Activated naive CD4-positive, alpha-beta T cell treated with anti-CD3 and anti-CD28 coated beads for 36 hours (primary cell): ENCODE measurements around the gene SP3. TPM values are rescaled to one million over a fixed set of nuclear protein-coding genes. Genes with fewer than 3 reads are reported as not detected.

Experiments
- CTCF ChIA-PET: fragments of 350-600 bp; sonication (Branson Sonifier 250); formaldehyde crosslinking; loops from one replicate; lab custom pipeline; 2021; ENCODE audit warnings: antibody characterized with exemption; lab: Charles Lee
- DNase-seq: peaks from one replicate; pipeline ENCODE4 v3.0.0-alpha.2; 2020
- H3K27ac Mint-ChIP-seq: one replicate; pipeline ENCODE4 v1.8.0; 2021; ENCODE audit warnings: mild to moderate bottlenecking, mixed read lengths
- H3K27me3 Mint-ChIP-seq: one replicate; pipeline ENCODE4 v1.8.0; 2021; ENCODE audit warnings: low read depth, mixed read lengths
- H3K36me3 Mint-ChIP-seq: one replicate; pipeline ENCODE4 v1.8.0; 2021; ENCODE audit warnings: low read depth, mixed read lengths
- H3K4me1 Mint-ChIP-seq: one replicate; pipeline ENCODE4 v1.8.0; 2021; ENCODE audit warnings: low read depth, mixed read lengths
- H3K4me3 Mint-ChIP-seq: one replicate; pipeline ENCODE4 v1.8.0; 2021; ENCODE audit warnings: mild to moderate bottlenecking, moderate library complexity, mixed read lengths
- H3K9me3 Mint-ChIP-seq: one replicate; pipeline ENCODE4 v1.8.0; 2021; ENCODE audit warnings: mixed read lengths
- intact Hi-C: fragments of 100-400 bp; cut with micrococcal nuclease; formaldehyde crosslinking; loops from one replicate; pipeline ENCODE4 v1.15.1; 2023
- total RNA-seq, 2 experiments: library from RNA; stranded (reverse); gene quantifications; one replicate each; pipeline ENCODE4 v1.2.3, GENCODE V29; 2021

Gene SP3
- total RNA-seq, 2 experiments from 2014 or later = 89.8 to 99.7 TPM

- CTCF ChIA-PET = interaction anchor here (0.6 to 1.9 kb wide), 2 partner anchors 9 to 10 kb away, joined by 3 to 6 read pairs; no protein-coding TSS in a partner anchor
- Mint-ChIP-seq H3K36me3 (peaks cover 33% of the 10 kb centered on the region), H3K27me3 (no peaks in the 10 kb centered on the region), H3K4me3 (peak overlapping the region; percentile 86), H3K27ac (peak overlapping the region; percentile 92), H3K4me1 (peaks cover 40% of the 10 kb centered on the region), H3K9me3 (no peaks in the 10 kb centered on the region)
- intact Hi-C loops = loop anchor here (1.0 to 10.0 kb wide), 8 partner anchors 11 to 1220 kb away; partner anchors contain the start of genes ATP5MC3, CDCA7, OLA1 and SCRN3
- no peak for DNase-seq
Observed at GRCh38 chr2:173962583-173963110, 2.5 kb downstream of the SP3 start.

- peak overlapping the region; percentile 86 for H3K4me3 Mint-ChIP-seq
- peak overlapping the region; percentile 92 for H3K27ac Mint-ChIP-seq
- DNase-seq = no peak
- peaks cover 36% of the 10 kb centered on the region for H3K36me3 Mint-ChIP-seq
- H3K27me3 Mint-ChIP-seq = no peaks in the 10 kb centered on the region
- H3K9me3 Mint-ChIP-seq = no peaks in the 10 kb centered on the region
- peaks cover 46% of the 10 kb centered on the region for H3K4me1 Mint-ChIP-seq
- intact Hi-C loops = loop anchor here (2.0 to 10.0 kb wide), 5 partner anchors 35 to 1220 kb away; partner anchors contain the start of genes ATP5MC3, CDCA7 and SCRN3
- CTCF ChIA-PET = interaction anchor here (0.6 to 1.9 kb wide), 3 partner anchors 9 to 1228 kb away, joined by 3 to 6 read pairs (median 6); no protein-coding TSS in a partner anchor
Observed at GRCh38 chr2:173962031-173962430, 3.1 kb downstream of the SP3 start.

- intact Hi-C loops = loop anchor here (5.0 to 10.0 kb wide), 3 partner anchors 34 to 1221 kb away; partner anchors contain the start of genes ATP5MC3 and CDCA7
- CTCF ChIA-PET = interaction anchor here (1.9 kb wide), 1 partner anchor 8 kb away, joined by 6 read pairs; no protein-coding TSS in a partner anchor
Observed at GRCh38 chr2:173961346-173961705, 3.8 kb downstream of the SP3 start.

GRCh38 chr2:173959909-173960308 is 5.3 kb downstream of the SP3 start:
- CTCF ChIA-PET = no interaction called here
- no peak for DNase-seq
- intact Hi-C loops = loop anchor here (5.0 to 10.0 kb wide), 3 partner anchors 33 to 1222 kb away; partner anchors contain the start of genes ATP5MC3 and CDCA7
- peaks cover 58% of the 10 kb centered on the region for H3K4me1 Mint-ChIP-seq
- peak overlapping the region; percentile 37 for H3K27ac Mint-ChIP-seq
- no peaks in the 10 kb centered on the region for H3K9me3 Mint-ChIP-seq
- peaks cover 52% of the 10 kb centered on the region for H3K36me3 Mint-ChIP-seq
- peak overlapping the region; percentile 45 for H3K4me3 Mint-ChIP-seq
- H3K27me3 Mint-ChIP-seq = no peaks in the 10 kb centered on the region

More at GRCh38 chr2:173961346-173961705, 3.8 kb downstream of the SP3 start:
- no peaks in the 10 kb centered on the region for H3K27me3 Mint-ChIP-seq
- H3K4me1 Mint-ChIP-seq = peaks cover 50% of the 10 kb centered on the region
- no peaks in the 10 kb centered on the region for H3K9me3 Mint-ChIP-seq
- H3K27ac Mint-ChIP-seq = peak overlapping the region; percentile 31
- DNase-seq = no peak
- H3K4me3 Mint-ChIP-seq = peak overlapping the region; percentile 37
- H3K36me3 Mint-ChIP-seq = peaks cover 39% of the 10 kb centered on the region

- Mint-ChIP-seq H3K4me1 (peaks cover 61% of the 10 kb centered on the region), H3K36me3 (peaks cover 54% of the 10 kb centered on the region), H3K4me3 (peak overlapping the region; percentile 29), H3K9me3 (no peaks in the 10 kb centered on the region), H3K27ac (no peak overlapping the region), H3K27me3 (no peaks in the 10 kb centered on the region)
- intact Hi-C loops = no loop called here
- DNase-seq = no peak
- CTCF ChIA-PET = no interaction called here
Observed at GRCh38 chr2:173959358-173959884, 5.8 kb downstream of the SP3 start.

- Mint-ChIP-seq H3K36me3 (peaks cover 60% of the 10 kb centered on the region), H3K4me1 (peaks cover 67% of the 10 kb centered on the region), H3K27ac (no peak overlapping the region), H3K27me3 (no peaks in the 10 kb centered on the region), H3K9me3 (no peaks in the 10 kb centered on the region), H3K4me3 (no peak overlapping the region)
- intact Hi-C loops = no loop called here
- no peak for DNase-seq
- CTCF ChIA-PET = interaction anchor here (0.7 kb wide), 1 partner anchor 950 kb away, joined by 3 read pairs; no protein-coding TSS in a partner anchor
Observed at GRCh38 chr2:173958198-173958846, 6.9 kb downstream of the SP3 start.

GRCh38 chr2:173957517-173957916 is 7.7 kb downstream of the SP3 start:
- peaks cover 60% of the 10 kb centered on the region for H3K36me3 Mint-ChIP-seq

GRCh38 chr2:173956454-173956853 is 8.7 kb downstream of the SP3 start:
- H3K36me3 Mint-ChIP-seq = peaks cover 62% of the 10 kb centered on the region
- H3K27ac Mint-ChIP-seq = no peak overlapping the region
- CTCF ChIA-PET = no interaction called here
- DNase-seq = no peak
- H3K4me3 Mint-ChIP-seq = no peak overlapping the region
- peaks cover 81% of the 10 kb centered on the region for H3K4me1 Mint-ChIP-seq
- intact Hi-C loops = loop anchor here (2.0 kb wide), 1 partner anchor 16 kb away; no protein-coding TSS in a partner anchor
- H3K27me3 Mint-ChIP-seq = no peaks in the 10 kb centered on the region
- H3K9me3 Mint-ChIP-seq = no peaks in the 10 kb centered on the region

More at GRCh38 chr2:173957517-173957916, 7.7 kb downstream of the SP3 start:
- intact Hi-C loops = loop anchor here (2.0 kb wide), 1 partner anchor 17 kb away; no protein-coding TSS in a partner anchor
- Mint-ChIP-seq H3K9me3 (no peaks in the 10 kb centered on the region), H3K4me1 (peaks cover 75% of the 10 kb centered on the region), H3K27me3 (no peaks in the 10 kb centered on the region), H3K27ac (no peak overlapping the region), H3K4me3 (peak overlapping the region; percentile 10)
- CTCF ChIA-PET = no interaction called here
- DNase-seq = no peak

GRCh38 chr2:173955867-173956266 is 9.3 kb downstream of the SP3 start:
- Mint-ChIP-seq H3K36me3 (peaks cover 57% of the 10 kb centered on the region), H3K4me3 (no peak overlapping the region), H3K27me3 (no peaks in the 10 kb centered on the region), H3K27ac (no peak overlapping the region), H3K4me1 (peaks cover 78% of the 10 kb centered on the region), H3K9me3 (no peaks in the 10 kb centered on the region)
- CTCF ChIA-PET = no interaction called here
- DNase-seq = no peak
- intact Hi-C loops = loop anchor here (2.0 kb wide), 1 partner anchor 15 kb away; no protein-coding TSS in a partner anchor

GRCh38 chr2:173955004-173955403 is 10.2 kb downstream of the SP3 start:
- Mint-ChIP-seq H3K4me1 (peaks cover 80% of the 10 kb centered on the region), H3K9me3 (no peaks in the 10 kb centered on the region), H3K27ac (no peak overlapping the region), H3K27me3 (no peaks in the 10 kb centered on the region), H3K36me3 (peaks cover 57% of the 10 kb centered on the region), H3K4me3 (no peak overlapping the region)
- intact Hi-C loops = no loop called here
- CTCF ChIA-PET = no interaction called here
- DNase-seq = no peak

GRCh38 chr2:173953047-173953424 is 12.1 kb downstream of the SP3 start:
- CTCF ChIA-PET = interaction anchor here (1.8 kb wide), 1 partner anchor 9 kb away, joined by 6 read pairs; no protein-coding TSS in a partner anchor
- no peak overlapping the region for H3K27ac Mint-ChIP-seq

More at GRCh38 chr2:173953047-173953424, 12.1 kb downstream of the SP3 start:
- H3K27me3 Mint-ChIP-seq = no peaks in the 10 kb centered on the region
- H3K9me3 Mint-ChIP-seq = no peaks in the 10 kb centered on the region
- intact Hi-C loops = no loop called here
- H3K4me1 Mint-ChIP-seq = peaks cover 77% of the 10 kb centered on the region
- peaks cover 53% of the 10 kb centered on the region for H3K36me3 Mint-ChIP-seq
- H3K4me3 Mint-ChIP-seq = no peak overlapping the region
- no peak for DNase-seq
